HepG2 (cell line): ENCODE measurements around the gene TK2. TPM values are rescaled to one million over a fixed set of nuclear protein-coding genes. Genes with fewer than 3 reads are reported as not detected.

Experiments used
- DMAP1 ChIP-seq: IDR thresholded peaks from 2 replicates; pipeline ENCODE4 v1.6.1; 2016
- FOXM1 ChIP-seq: sonication (generic); formaldehyde crosslinking; IDR thresholded peaks from 2 replicates; pipeline ENCODE4 v1.5.0; 2020; ENCODE audit warnings: missing genetic modification reagents
- NFAT5 ChIP-seq: sonication (generic); formaldehyde crosslinking; IDR thresholded peaks from 2 replicates; pipeline ENCODE4 v1.4.0; 2020; ENCODE audit warnings: missing genetic modification reagents
- PHF20 ChIP-seq: sonication (generic); formaldehyde crosslinking; IDR thresholded peaks from 2 replicates; pipeline ENCODE4 v1.5.0; 2020; ENCODE audit warnings: mild to moderate bottlenecking, missing genetic modification reagents
- PREB ChIP-seq: sonication (generic); formaldehyde crosslinking; IDR thresholded peaks from 2 replicates; pipeline ENCODE4 v1.4.0; 2020; ENCODE audit warnings: missing genetic modification reagents
- RORA ChIP-seq: sonication (generic); formaldehyde crosslinking; IDR thresholded peaks from 2 replicates; pipeline ENCODE4 v1.5.0; 2020; ENCODE audit warnings: mild to moderate bottlenecking, missing genetic modification reagents, moderate library complexity
- SIX4 ChIP-seq: sonication (generic); formaldehyde crosslinking; IDR thresholded peaks from 2 replicates; pipeline ENCODE4 v1.4.0; 2020; ENCODE audit warnings: missing genetic modification reagents
- TSC22D2 ChIP-seq: sonication (generic); formaldehyde crosslinking; IDR thresholded peaks from 2 replicates; pipeline ENCODE4 v1.5.1; 2020; ENCODE audit warnings: missing genetic modification reagents, mild to moderate bottlenecking, borderline replicate concordance
- ZFP36L1 ChIP-seq: sonication (generic); formaldehyde crosslinking; IDR thresholded peaks from 2 replicates; pipeline ENCODE4 v1.8.0; 2022; ENCODE audit warnings: mild to moderate bottlenecking, missing genetic modification reagents, moderate library complexity
- ZNF12 ChIP-seq: sonication (generic); formaldehyde crosslinking; IDR thresholded peaks from 2 replicates; pipeline ENCODE4 v1.5.0; 2020; ENCODE audit warnings: missing genetic modification reagents
- ZNF232 ChIP-seq: sonication (generic); formaldehyde crosslinking; IDR thresholded peaks from 2 replicates; pipeline ENCODE4 v1.4.0; 2020; ENCODE audit warnings: missing genetic modification reagents, borderline replicate concordance
- ZNF235 ChIP-seq: sonication (generic); formaldehyde crosslinking; IDR thresholded peaks from 2 replicates; pipeline ENCODE4 v1.8.1; 2023; ENCODE audit warnings: mild to moderate bottlenecking, missing genetic modification reagents, borderline replicate concordance
- ZNF577 ChIP-seq: sonication (generic); formaldehyde crosslinking; IDR thresholded peaks from 2 replicates; pipeline ENCODE4 v1.4.0; 2020; ENCODE audit warnings: mild to moderate bottlenecking, low read depth, missing genetic modification reagents, borderline replicate concordance
- ZNF761 ChIP-seq: sonication (generic); formaldehyde crosslinking; conservative IDR thresholded peaks from 2 replicates; pipeline ENCODE4 v1.4.0; 2020; ENCODE audit warnings: mild to moderate bottlenecking, missing genetic modification reagents
- ZSCAN5A ChIP-seq: sonication (generic); formaldehyde crosslinking; IDR thresholded peaks from 2 replicates; pipeline ENCODE4 v1.8.0; 2022; ENCODE audit warnings: mild to moderate bottlenecking, missing genetic modification reagents, borderline replicate concordance
- polyA plus RNA-seq, 8 experiments: library from polyadenylated mRNA; depleted of rRNA in 3 of 8; stranded (reverse) in 7 of 8; unstranded in 1 of 8; fragments of >200 nt; fragmentation: Illumina TruSeq in 4 of 8; extraction: Trizol in 4 of 8; gene quantifications; 2 replicates each; pipeline versions ENCODE4 v1.2.1 to v1.2.3, GENCODE V29; 2011 to 2016; ENCODE audit warnings: low read depth in 4 of 8, missing spikeins in 1 of 8, mixed read lengths in 1 of 8; ENCODE audit not compliant: insufficient read depth in 1 of 8
- total RNA-seq, 5 experiments: library from RNA; depleted of rRNA; stranded (reverse); fragments of >200 nt; fragmentation: Illumina TruSeq; extraction: Trizol; gene quantifications; 2 replicates each; pipeline ENCODE4 v1.2.3, GENCODE V29; 2016; ENCODE audit warnings: low read depth in 1 of 5
- TF ChIP-seq, protein P1 (sequence below): sonication (generic); formaldehyde crosslinking; IDR thresholded peaks from 2 replicates; pipeline ENCODE4 v1.4.0; 2020; ENCODE audit warnings: missing genetic modification reagents, mild to moderate bottlenecking, borderline replicate concordance
- TF ChIP-seq, protein P2 (sequence below): sonication (generic); formaldehyde crosslinking; IDR thresholded peaks from 2 replicates; pipeline ENCODE4 v1.4.0; 2020; ENCODE audit warnings: mild to moderate bottlenecking, missing genetic modification reagents

TK2 gene
- total and polyA plus RNA-seq, 2 of the 13 experiments (the other 11 are each of a cell fraction or from before 2014, with no cell fraction given): 18.7 to 21.0 TPM

GRCh38 chr16:66516808-66517585, 32.9 kb downstream of the TK2 start (continued):
- TF ChIP-seq PREB (CRISPR knock-in tag) (no peak), TSC22D2 (no peak), DMAP1 (CRISPR knock-in tag) (peak; percentile 95), PHF20 (CRISPR knock-in tag) (peak; percentile 78), ZNF577 (CRISPR knock-in tag) (no peak), FOXM1 (no peak), RORA (CRISPR knock-in tag) (no peak), ZSCAN5A (CRISPR knock-in tag) (no peak), SIX4 (CRISPR knock-in tag) (peak; percentile 70; the same call in 1 of the 2 replicates), NFAT5 (no peak), ZNF232 (CRISPR knock-in tag) (peak; percentile 90; the same call in 1 of the 2 replicates), ZNF12 (peak; percentile 66; the same call in 1 of the 2 replicates), ZFP36L1 (peak; percentile 91; the same call in 1 of the 2 replicates), ZNF761 (CRISPR knock-in tag) (no peak), ZNF235 (no peak)
- TF ChIP-seq, protein P1, sequence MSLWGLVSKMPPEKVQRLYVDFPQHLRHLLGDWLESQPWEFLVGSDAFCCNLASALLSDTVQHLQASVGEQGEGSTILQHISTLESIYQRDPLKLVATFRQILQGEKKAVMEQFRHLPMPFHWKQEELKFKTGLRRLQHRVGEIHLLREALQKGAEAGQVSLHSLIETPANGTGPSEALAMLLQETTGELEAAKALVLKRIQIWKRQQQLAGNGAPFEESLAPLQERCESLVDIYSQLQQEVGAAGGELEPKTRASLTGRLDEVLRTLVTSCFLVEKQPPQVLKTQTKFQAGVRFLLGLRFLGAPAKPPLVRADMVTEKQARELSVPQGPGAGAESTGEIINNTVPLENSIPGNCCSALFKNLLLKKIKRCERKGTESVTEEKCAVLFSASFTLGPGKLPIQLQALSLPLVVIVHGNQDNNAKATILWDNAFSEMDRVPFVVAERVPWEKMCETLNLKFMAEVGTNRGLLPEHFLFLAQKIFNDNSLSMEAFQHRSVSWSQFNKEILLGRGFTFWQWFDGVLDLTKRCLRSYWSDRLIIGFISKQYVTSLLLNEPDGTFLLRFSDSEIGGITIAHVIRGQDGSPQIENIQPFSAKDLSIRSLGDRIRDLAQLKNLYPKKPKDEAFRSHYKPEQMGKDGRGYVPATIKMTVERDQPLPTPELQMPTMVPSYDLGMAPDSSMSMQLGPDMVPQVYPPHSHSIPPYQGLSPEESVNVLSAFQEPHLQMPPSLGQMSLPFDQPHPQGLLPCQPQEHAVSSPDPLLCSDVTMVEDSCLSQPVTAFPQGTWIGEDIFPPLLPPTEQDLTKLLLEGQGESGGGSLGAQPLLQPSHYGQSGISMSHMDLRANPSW (CRISPR knock-in tag): peak; percentile 88
- TF ChIP-seq, protein P2, sequence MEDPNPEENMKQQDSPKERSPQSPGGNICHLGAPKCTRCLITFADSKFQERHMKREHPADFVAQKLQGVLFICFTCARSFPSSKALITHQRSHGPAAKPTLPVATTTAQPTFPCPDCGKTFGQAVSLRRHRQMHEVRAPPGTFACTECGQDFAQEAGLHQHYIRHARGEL (CRISPR knock-in tag): no peak
